Muscle of leg (tissue), 11 donors: ENCODE measurements around the gene MRPL38. TPM values are rescaled to one million over a fixed set of nuclear protein-coding genes. Genes with fewer than 3 reads are reported as not detected.
"Not testable (repeated sequence)": the region's sequence is repeated elsewhere in the genome, so short reads cannot be mapped to it uniquely, and the experiment has no call there.

ENCODE experiments used
- DNase-seq: peaks from one replicate; pipeline ENCODE4 v3.0.0; 2013
- H3K27ac ChIP-seq: one replicate; pipeline ENCODE4 v1.5.1; 2013; ENCODE audit warnings: mild to moderate bottlenecking, low read length, control low read depth
- H3K27me3 ChIP-seq: one replicate; pipeline ENCODE4 v1.6.1; 2013; ENCODE audit warnings: low read length; ENCODE audit not compliant: control insufficient read depth, insufficient read depth
- H3K36me3 ChIP-seq: one replicate; pipeline ENCODE4 v1.6.1; 2013; ENCODE audit warnings: low read length; ENCODE audit not compliant: control insufficient read depth, insufficient read depth
- H3K4me1 ChIP-seq: one replicate; pipeline ENCODE4 v1.6.1; 2013; ENCODE audit warnings: low read length; ENCODE audit not compliant: control insufficient read depth, insufficient read depth
- H3K4me3 ChIP-seq: one replicate; pipeline ENCODE4 v1.5.1; 2013; ENCODE audit warnings: low read length, control low read depth
- H3K9me3 ChIP-seq: replicated peaks from 2 replicates; pipeline ENCODE4 v1.6.1; 2013; ENCODE audit warnings: low read depth, low read length; ENCODE audit not compliant: control insufficient read depth
- WGBS: methylation state at CpG from one replicate; pipeline ENCODE4 v1.1.5; 2013; ENCODE audit warnings: missing lambda C conversion rate; ENCODE audit not compliant: insufficient coverage; 5-methylcytosine and 5-hydroxymethylcytosine counted together
- polyA plus RNA-seq, 8 donors: library from polyadenylated mRNA; unstranded; fragments of 120-200 nt; gene quantifications; one replicate each; pipeline versions ENCODE4 v1.2.1 to v1.2.3, GENCODE V29; 2013; ENCODE audit warnings: inconsistent platforms in 1 of 8, low replicate concordance in 1 of 8; ENCODE audit not compliant: insufficient read length in 8 of 8, insufficient read depth in 1 of 8
- total RNA-seq: library from RNA; stranded (reverse); fragments of 120-200 nt; gene quantifications from one replicate; pipeline ENCODE4 v1.2.4, GENCODE V29; 2013

Gene MRPL38
- total and polyA plus RNA-seq, 9 donors: 28.2 to 81.4 (median 71.6) TPM

DNA sequence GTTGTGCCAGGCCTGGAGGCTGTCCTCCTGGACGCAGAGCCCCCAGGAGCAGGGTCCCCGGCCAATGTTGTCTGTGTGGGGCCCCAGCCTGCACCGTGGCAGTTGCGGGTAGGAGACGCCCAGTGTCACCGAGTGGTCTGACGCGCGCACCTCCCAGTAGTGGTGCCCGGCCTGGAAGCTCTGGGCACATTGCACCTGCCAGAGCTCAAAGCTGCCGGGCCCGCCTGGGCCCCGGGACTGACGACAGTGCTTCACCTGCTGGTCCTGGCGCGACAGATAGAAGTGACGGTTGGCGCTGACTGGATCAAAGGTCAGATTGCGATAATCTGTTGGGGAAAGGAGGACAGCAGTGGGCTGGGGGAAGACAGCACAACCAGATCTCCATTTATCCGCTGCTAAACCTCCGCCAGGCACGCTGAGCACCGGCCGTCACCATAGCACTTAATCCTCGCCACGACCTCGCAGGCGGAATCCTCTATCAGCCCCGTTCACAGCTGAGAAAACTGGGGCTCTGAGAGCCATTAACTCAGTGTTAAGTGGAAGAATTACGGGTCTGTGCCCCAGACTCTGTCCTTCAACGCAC is 13.6 kb downstream of the MRPL38 start:
- Histone ChIP-seq H3K9me3 (no peaks in the 10 kb centered on the region), H3K4me1 (peaks cover 23% of the 10 kb centered on the region), H3K27ac (no peak overlapping the region), H3K27me3 (no peaks in the 10 kb centered on the region), H3K4me3 (no peak overlapping the region), H3K36me3 (peaks cover 33% of the 10 kb centered on the region)
- 85% methylated on average over 30 of the region's 31 CpGs for WGBS
- DNase-seq: no peak

DNA sequence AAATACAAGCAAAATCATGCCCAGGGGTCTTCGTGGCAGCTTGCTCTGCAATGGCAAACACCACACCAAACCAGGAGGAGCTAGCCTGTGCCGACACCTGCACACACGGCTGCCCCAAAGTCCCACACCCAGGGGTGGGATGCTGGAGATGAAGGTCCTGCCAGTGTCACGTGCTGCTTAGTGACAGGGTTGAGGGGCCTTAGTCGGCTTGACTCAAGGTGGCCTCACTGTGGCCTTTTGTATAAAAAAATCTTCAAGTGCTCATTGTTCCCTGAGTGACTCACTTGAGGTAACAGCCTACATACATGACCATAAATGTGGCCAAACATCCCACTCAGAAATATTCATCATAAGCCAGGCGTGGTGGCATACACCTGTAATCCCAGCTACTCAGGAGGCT is 15.2 kb downstream of the MRPL38 start:
- Histone ChIP-seq H3K27ac (no peak overlapping the region), H3K27me3 (no peaks in the 10 kb centered on the region), H3K4me1 (peaks cover 9% of the 10 kb centered on the region), H3K4me3 (no peak overlapping the region), H3K36me3 (peaks cover 33% of the 10 kb centered on the region), H3K9me3 (no peaks in the 10 kb centered on the region)
- no peak for DNase-seq
- WGBS: 80% methylated on average over 1 of the region's 6 CpGs

DNA sequence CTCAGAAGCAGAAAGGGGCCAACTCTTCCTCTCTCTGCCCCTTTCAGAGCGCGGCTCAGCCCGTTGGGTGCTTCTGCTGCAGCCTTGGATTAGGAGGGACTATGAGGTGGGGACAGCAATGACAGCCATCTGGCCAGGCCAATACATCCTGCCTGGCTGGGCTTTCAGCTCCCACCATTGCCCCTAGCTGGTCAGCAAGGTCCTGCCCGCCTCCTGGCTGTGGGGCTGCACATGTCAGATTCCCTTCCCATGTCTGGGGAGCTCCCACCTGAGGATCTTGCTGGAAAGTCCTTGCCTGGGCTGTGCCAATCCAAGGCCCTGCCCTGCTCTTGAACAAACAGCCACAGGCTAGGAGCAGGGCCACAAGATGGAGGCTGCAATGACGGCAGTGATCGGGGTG is 16.2 kb downstream of the MRPL38 start:
- no peak overlapping the region for H3K4me3 ChIP-seq
- H3K27ac ChIP-seq: no peak overlapping the region
- H3K9me3 ChIP-seq: no peaks in the 10 kb centered on the region
- DNase-seq: no peak
- WGBS: 86% methylated on average over 1 of the region's 6 CpGs
- peaks cover 33% of the 10 kb centered on the region for H3K36me3 ChIP-seq
- no peaks in the 10 kb centered on the region for H3K27me3 ChIP-seq
- peaks cover 1% of the 10 kb centered on the region for H3K4me1 ChIP-seq

DNA sequence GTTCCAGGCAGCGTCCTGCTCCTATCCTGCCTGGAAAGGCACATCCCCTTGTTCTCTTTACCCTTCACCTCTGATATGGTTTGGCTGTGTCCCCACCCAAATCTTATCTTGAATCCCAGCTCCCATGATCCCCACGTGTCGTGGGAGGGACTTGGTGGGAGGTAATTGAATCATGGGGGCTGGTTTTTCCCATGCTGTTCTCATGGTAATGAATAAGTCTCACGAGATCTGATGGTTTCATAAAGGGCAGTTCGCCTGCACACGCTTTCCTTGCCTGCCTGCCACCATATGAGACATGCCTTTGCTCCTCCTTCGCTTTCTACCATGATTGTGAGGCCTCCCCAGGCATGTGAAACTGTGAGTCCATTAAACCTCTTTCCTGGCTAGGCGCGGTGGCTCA is 18.8 kb downstream of the MRPL38 start:
- H3K36me3 ChIP-seq: peaks cover 15% of the 10 kb centered on the region
- peaks cover 11% of the 10 kb centered on the region for H3K4me1 ChIP-seq
- H3K27ac ChIP-seq, H3K4me3 ChIP-seq, H3K27me3 ChIP-seq, H3K9me3 ChIP-seq, DNase-seq: not testable (repeated sequence)
- WGBS: 92% methylated on average over 4 of the region's 9 CpGs

DNA sequence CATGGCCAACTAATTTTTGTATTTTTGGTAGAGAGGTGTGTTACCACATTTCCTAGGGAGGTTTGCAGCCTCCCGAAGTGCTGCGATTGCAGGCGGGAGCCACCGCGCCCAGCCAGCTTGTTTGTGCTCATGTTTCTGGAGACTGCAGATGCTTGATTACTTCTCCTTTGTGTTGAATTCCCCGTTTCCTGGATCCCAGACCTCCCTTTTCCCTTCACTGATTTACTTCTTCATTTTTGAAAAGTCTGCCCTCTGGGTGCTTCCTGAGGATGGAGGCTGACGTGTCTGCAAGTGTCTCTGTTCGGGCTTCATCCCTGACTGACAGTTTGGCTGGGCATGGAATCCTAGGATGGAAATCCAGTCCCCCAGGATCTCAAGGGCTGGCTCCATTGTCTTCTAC is 19.3 kb downstream of the MRPL38 start:
- peak; percentile 18 for DNase-seq
- Histone ChIP-seq H3K27me3 (no peaks in the 10 kb centered on the region), H3K4me1 (peaks cover 11% of the 10 kb centered on the region), H3K9me3 (no peaks in the 10 kb centered on the region), H3K36me3 (peaks cover 11% of the 10 kb centered on the region), H3K27ac (no peak overlapping the region), H3K4me3 (no peak overlapping the region)
- 61% methylated on average over 8 of the region's 8 CpGs for WGBS

DNA sequence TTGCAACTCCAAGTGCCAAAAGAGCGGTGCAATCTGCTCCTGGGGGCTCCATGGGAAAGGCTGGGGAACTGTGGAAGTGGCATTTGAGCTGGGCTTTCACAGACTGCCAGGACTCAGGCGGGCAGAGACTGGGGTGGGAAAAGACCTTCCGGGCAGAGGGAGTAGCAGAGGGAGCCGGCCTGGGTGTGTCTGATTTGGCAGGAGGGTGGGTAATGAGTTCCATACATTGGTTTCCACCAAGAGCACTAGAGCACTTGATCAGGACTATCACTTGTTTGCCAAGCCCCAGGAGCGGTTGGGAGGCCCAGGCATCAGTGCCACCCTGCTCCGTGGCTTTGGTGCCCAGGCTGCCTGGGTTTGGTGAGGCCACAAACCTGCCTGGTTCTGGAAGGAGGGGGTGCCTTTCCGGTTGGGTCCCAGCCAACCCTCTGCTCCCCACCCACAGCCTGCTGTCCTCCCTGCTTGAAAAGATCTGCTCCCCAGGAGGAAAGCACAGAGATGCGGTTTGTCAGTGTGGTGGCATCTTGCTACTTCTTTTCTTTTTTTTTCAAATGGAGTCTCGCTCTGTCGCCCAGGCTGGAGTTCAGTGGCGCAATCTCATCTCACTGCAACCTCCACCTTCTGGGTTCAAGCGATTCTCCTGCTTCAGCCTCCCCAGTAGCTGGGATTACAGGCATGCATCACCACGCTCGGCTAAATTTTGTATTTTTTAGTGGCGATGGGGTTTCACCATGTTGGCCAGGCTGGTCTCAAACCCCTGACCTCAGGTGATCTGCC is 22.8 kb downstream of the MRPL38 start:
- WGBS: 84% methylated on average over 9 of the region's 15 CpGs
- no peak overlapping the region for H3K27ac ChIP-seq
- no peaks in the 10 kb centered on the region for H3K27me3 ChIP-seq
- H3K36me3 ChIP-seq: peaks cover 1% of the 10 kb centered on the region
- H3K4me3 ChIP-seq: no peak overlapping the region
- no peaks in the 10 kb centered on the region for H3K9me3 ChIP-seq
- DNase-seq: peak; percentile 32
- peaks cover 24% of the 10 kb centered on the region for H3K4me1 ChIP-seq

DNA sequence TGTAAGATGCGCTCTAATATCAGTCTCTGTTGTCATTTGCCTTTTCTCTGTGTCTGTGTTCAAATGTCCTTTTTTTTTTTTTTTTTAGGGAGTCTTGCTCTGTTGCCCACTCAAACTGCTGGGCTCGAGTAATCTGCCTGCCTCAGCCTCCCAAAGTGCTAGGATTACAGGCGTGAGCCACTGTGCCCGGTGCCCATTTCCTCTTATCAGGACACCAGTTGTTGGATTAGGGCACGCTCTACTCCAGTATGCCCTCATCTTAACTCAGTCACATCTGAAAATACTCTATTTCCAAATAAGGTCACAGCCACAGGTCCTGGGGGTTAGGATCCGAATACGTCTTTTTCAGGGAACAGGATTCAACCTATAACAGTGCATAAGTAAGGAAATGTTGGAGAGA is 24.4 kb downstream of the MRPL38 start:
- Histone ChIP-seq H3K9me3 (no peaks in the 10 kb centered on the region), H3K4me1 (peaks cover 40% of the 10 kb centered on the region), H3K4me3 (no peak overlapping the region), H3K27me3 (no peaks in the 10 kb centered on the region), H3K27ac (no peak overlapping the region), H3K36me3 (peaks cover 17% of the 10 kb centered on the region)
- no peak for DNase-seq
- WGBS: 77% methylated on average over 4 of the region's 7 CpGs

DNA sequence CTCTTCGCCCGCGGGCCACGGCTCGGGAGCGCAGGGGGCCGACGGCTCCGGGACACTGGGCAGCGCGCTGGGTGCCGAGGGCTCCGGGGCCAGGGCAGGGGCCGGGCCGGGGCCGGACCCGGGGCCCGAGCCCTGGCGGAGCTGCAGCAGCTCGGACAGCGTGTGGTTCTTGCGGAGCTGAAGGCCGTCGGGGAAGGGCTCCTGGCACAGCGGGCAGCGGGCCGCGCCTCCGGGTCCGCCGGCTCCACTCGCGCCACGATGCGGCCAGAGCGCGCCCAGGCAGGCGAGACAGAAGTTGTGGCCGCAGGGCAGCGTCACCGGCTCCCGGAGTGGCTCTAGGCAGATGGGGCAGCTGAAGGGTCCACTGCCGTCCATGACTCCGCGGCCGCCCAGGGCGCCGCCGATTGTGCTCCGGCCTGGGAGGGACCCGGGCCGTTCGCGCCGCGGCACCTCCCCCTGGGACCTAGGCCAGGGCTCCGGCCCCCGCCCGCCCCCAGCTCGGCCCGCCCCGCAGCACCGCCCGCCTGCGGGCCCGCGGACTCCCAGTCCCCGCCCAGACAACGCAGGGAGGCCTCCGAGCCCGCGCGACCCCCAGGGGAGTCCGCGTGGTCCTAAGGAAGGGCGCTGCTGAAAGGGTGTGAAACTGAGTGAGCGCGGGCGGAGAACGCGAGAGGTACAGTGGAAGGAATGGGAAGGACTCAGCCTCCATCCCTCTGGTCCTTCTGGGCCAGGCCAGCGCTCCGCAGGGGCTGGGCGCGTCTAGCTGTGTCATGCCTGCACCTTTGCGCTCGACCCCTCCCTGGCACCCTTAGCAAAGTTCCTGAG is 26.3 kb downstream of the MRPL38 start, which contains the start of gene TRIM47:
TSS of gene TRIM47 (minus strand) at position 408 of the 825 bp plus-strand sequence. CDS start at position 375, 33 bp downstream.
- no peaks in the 10 kb centered on the region for H3K9me3 ChIP-seq
- H3K4me1 ChIP-seq: peaks cover 51% of the 10 kb centered on the region
- under 1% methylated on average over 86 of the region's 87 CpGs for WGBS
- H3K4me3 ChIP-seq: peak within 1 kb of the TSS; percentile 79
- peak within 1 kb of the TSS; percentile 99 for H3K27ac ChIP-seq
- peak; percentile 90 for DNase-seq
- H3K36me3 ChIP-seq: peaks cover 35% of the 10 kb centered on the region
- H3K27me3 ChIP-seq: no peaks in the 10 kb centered on the region

DNA sequence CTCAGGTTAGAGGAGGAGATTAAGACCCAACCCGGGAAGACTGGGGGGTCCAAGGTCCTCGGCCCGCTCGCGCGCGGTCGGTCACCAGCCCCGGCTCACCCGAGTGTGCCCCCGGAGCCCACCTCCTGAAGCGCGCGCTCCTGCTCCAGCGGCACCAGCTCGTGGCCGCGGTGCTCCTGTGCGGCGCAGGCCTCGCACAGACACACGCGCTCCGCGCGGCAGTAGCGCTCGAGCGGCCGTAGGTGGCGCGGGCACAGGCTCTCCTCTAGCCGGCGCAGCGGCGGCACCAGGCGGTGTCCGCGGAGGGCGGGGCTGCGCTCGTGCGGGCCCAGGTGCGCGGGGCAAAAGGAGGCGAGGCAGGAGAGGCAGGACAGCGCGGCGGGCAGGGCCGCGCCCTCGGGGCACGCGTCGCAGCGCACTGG is 26.9 kb downstream of the MRPL38 start:
- Histone ChIP-seq H3K27me3 (no peaks in the 10 kb centered on the region), H3K27ac (peak overlapping the region; percentile 99), H3K4me1 (peaks cover 57% of the 10 kb centered on the region), H3K4me3 (peak overlapping the region; percentile 79), H3K36me3 (peaks cover 35% of the 10 kb centered on the region), H3K9me3 (no peaks in the 10 kb centered on the region)
- peak; percentile 83 for DNase-seq
- WGBS: under 1% methylated on average over 56 of the region's 56 CpGs
